Measurements from ENCODE around the gene RPGR. TPM values are rescaled to one million over a fixed set of nuclear protein-coding genes. Genes with fewer than 3 reads are reported as not detected.

RPGR gene
- total RNA-seq, 1 donor: 4.3 TPM

DNA sequence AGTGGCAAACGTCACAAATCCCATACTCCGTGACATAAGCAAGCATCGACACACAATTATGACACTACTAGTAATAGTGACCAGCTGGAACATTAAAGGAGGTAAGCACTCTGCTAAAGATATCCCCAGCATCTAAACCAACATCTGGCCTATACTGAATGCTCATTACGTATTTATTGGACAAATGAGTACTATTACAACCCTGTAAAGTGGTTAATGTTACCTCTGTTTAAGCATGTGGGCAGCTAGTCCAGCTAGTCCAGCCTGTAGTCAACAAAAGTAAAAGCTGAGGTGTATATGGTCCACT, 419 bp upstream of the RPGR start:
- DNase-seq (ENCODE audit: low read depth): no peak
- TF ChIP-seq, protein P1, sequence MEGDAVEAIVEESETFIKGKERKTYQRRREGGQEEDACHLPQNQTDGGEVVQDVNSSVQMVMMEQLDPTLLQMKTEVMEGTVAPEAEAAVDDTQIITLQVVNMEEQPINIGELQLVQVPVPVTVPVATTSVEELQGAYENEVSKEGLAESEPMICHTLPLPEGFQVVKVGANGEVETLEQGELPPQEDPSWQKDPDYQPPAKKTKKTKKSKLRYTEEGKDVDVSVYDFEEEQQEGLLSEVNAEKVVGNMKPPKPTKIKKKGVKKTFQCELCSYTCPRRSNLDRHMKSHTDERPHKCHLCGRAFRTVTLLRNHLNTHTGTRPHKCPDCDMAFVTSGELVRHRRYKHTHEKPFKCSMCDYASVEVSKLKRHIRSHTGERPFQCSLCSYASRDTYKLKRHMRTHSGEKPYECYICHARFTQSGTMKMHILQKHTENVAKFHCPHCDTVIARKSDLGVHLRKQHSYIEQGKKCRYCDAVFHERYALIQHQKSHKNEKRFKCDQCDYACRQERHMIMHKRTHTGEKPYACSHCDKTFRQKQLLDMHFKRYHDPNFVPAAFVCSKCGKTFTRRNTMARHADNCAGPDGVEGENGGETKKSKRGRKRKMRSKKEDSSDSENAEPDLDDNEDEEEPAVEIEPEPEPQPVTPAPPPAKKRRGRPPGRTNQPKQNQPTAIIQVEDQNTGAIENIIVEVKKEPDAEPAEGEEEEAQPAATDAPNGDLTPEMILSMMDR (IDR thresholded peaks at IDR 0.05; ENCODE audit: insufficient read depth, low read depth, low read length): no peak
- H3K4me3 ChIP-seq (ENCODE audit: low read depth, low read length): no peak overlapping the region

DNA sequence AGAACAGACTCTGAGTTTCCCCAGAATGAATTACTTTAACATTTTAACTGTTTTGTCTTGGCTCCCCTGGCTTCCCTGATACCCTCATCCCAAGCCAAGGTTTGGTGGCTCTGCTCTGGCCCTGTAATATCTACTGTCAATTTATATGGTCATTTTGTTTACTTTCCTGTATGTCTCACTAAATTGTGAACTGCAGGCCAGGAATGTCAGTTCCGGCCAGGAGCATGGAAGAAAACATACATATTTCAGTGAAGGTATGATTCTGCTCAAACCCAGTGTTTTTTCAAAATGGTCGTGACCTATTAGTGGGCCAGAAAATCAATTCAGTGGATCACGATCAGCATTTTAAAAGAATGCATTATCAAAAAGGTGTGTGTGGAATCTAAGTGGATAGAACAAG, 1.2 kb downstream of the RPGR start:
- H3K4me3 ChIP-seq (ENCODE audit: low read depth, low read length): peak overlapping the region; percentile 75
- TF ChIP-seq, protein P1 (IDR thresholded peaks at IDR 0.05; ENCODE audit: insufficient read depth, low read depth, low read length): no peak
- no peak for DNase-seq (ENCODE audit: low read depth)

DNA sequence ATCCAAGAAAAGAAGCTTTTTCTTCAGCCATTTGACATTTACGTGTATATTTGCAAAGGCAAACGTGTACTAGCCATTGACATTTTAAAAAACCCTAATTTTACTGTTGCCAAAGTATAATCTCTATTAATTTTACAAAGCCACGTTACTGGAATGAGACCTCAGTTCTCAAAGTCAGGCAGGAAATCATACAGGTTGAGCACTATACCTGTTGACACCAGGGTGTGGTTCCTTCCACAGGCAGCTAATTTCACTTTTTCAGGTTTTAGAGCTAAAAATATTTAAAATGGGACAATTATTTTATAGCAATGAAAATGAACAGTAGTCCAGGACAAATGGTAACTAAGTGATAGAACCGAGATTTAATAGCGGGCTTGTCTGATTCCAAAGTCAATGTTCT, 6.5 kb downstream of the RPGR start:
- no peak for DNase-seq (ENCODE audit: low read depth)
- TF ChIP-seq, protein P1 (IDR thresholded peaks at IDR 0.05; ENCODE audit: insufficient read depth, low read depth, low read length): no peak
- H3K4me3 ChIP-seq (ENCODE audit: low read depth, low read length): no peak overlapping the region

DNA sequence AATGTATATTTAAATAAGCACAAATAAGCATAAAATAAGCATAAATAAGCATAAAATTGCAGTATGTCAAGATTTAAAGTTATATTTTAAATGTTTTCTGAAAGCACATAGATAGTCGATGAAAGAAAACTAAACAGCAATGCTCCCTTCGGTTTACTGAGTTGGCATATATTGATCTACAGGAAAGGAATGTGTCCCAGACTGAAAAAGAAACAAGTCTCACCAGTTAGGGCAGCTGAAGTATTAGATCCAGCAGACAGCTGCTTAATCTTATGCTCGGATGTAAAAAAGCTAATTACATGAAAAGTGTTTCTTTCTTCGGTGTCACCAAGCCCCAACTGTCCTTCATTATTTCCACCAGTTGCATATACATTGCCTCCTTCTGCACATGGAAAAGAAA, 8.7 kb downstream of the RPGR start:
- no peak for DNase-seq (ENCODE audit: low read depth)
- TF ChIP-seq, protein P1 (IDR thresholded peaks at IDR 0.05; ENCODE audit: insufficient read depth, low read depth, low read length): no peak
- H3K4me3 ChIP-seq (ENCODE audit: low read depth, low read length): no peak overlapping the region

DNA sequence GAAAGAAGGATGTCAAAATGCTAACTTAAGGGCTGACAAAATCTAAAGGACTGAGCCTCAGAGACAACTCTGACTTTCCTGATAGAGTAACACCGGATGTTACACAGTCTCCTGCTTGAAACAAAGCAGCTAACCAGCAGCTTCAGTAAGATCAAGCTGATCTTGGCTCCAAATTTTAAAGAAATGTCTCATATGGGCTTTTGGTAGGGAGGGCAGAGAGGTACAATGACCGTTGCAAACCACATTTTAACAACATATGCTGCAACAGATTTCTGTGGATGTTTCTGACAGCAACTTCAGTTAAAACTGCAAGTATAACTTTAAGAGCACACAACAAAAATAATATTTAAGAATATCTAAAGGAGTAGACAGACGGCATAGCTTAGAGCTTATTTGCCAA, 9.1 kb downstream of the RPGR start:
- TF ChIP-seq, protein P1 (IDR thresholded peaks at IDR 0.05; ENCODE audit: insufficient read depth, low read depth, low read length): no peak
- no peak overlapping the region for H3K4me3 ChIP-seq (ENCODE audit: low read depth, low read length)
- no peak for DNase-seq (ENCODE audit: low read depth)

DNA sequence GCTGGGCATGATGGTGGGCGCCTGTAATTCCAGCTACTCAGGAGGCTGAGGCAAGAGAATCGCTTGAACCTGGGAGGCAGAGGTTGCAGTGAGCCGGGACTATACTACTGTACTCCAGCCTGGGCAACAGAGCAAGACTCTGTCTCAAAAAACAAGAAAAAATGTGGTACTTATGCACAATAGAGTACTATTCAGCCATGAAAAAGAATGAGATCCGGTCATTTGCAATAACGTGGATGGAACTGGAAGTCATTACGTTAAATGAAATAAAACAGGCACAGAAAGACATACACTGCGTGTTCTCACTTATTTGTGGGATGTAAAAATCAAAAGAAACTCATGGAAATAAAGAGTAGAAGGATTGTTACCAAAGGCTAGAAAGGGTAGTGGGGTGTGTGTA, 12.1 kb downstream of the RPGR start:
- no peak overlapping the region for H3K4me3 ChIP-seq (ENCODE audit: low read depth, low read length)
- TF ChIP-seq, protein P1 (IDR thresholded peaks at IDR 0.05; ENCODE audit: insufficient read depth, low read depth, low read length): no peak
- no peak for DNase-seq (ENCODE audit: low read depth)

DNA sequence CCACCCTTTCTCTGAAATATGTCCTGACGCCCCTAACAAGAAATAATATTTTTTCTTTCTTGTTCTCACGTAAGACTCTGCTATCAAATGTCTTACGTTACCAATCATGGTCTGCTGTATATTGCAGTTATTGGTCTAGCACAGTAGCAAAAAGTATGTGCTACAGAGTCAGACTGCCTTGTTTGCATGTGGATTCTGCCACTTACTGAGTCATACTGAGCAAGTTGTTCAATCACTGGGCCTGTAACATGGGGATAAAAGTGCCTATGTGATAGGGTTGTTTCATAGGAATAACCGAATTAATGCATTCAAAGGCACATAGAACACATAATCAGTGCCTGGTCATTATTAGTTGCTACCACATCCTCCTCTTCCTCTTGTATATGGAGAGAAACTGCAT, 14.1 kb downstream of the RPGR start:
- no peak overlapping the region for H3K4me3 ChIP-seq (ENCODE audit: low read depth, low read length)
- DNase-seq (ENCODE audit: low read depth): no peak
- TF ChIP-seq, protein P1 (IDR thresholded peaks at IDR 0.05; ENCODE audit: insufficient read depth, low read depth, low read length): no peak
